Neural progenitor cell (in vitro differentiated cells): ENCODE data around the gene TMEM242. TPM values are rescaled to one million over a fixed set of nuclear protein-coding genes. Genes with fewer than 3 reads are reported as not detected.
"Not testable (repeated sequence)": the region's sequence is repeated elsewhere in the genome, so short reads cannot be mapped to it uniquely, and the experiment has no call there.

Experiments used
- DNase-seq: peaks from one replicate; pipeline ENCODE4 v3.0.0-alpha.2; 2016; ENCODE audit warnings: low spot score
- H2AFZ ChIP-seq: fragments of 200-600 bp; sonication (generic); replicated peaks from 2 replicates; pipeline ENCODE4 v1.6.1; 2016; ENCODE audit warnings: antibody characterized with exemption
- H3F3A ChIP-seq: fragments of 200-600 bp; sonication (generic); 2 replicates; pipeline ENCODE4 v1.6.1; 2016; ENCODE audit warnings: antibody characterized with exemption, low read depth
- H3K27ac ChIP-seq: fragments of 200-600 bp; sonication (generic); 2 replicates; pipeline ENCODE4 v1.5.1; 2016; ENCODE audit warnings: mild to moderate bottlenecking
- H3K27me3 ChIP-seq: fragments of 200-600 bp; sonication (generic); 2 replicates; pipeline ENCODE4 v1.6.1; 2016; ENCODE audit warnings: mild to moderate bottlenecking, moderate library complexity
- H3K36me3 ChIP-seq: fragments of 200-600 bp; sonication (generic); 2 replicates; pipeline ENCODE4 v1.5.1; 2016
- H3K4me1 ChIP-seq: fragments of 200-600 bp; sonication (generic); 2 replicates; pipeline ENCODE4 v1.6.1; 2016; ENCODE audit warnings: mixed run types
- H3K4me2 ChIP-seq: fragments of 200-600 bp; sonication (generic); 2 replicates; pipeline ENCODE4 v1.6.1; 2016
- H3K4me3 ChIP-seq: fragments of 200-600 bp; sonication (generic); 2 replicates; pipeline ENCODE4 v1.5.1; 2016
- H3K79me2 ChIP-seq: fragments of 200-600 bp; sonication (generic); 2 replicates; pipeline ENCODE4 v1.6.1; 2016; ENCODE audit warnings: low read depth
- H3K9ac ChIP-seq: fragments of 200-600 bp; sonication (generic); 2 replicates; pipeline ENCODE4 v1.6.1; 2016
- H3K9me3 ChIP-seq: fragments of 200-600 bp; sonication (generic); 2 replicates; pipeline ENCODE4 v1.5.1; 2016; ENCODE audit warnings: low read depth
- H4K20me1 ChIP-seq: fragments of 200-600 bp; sonication (generic); 2 replicates; pipeline ENCODE4 v1.6.1; 2016; ENCODE audit warnings: low read depth
- H3K27ac Mint-ChIP-seq: 3 replicates; pipeline ENCODE4 v1.8.0; 2021; ENCODE audit warnings: mixed read lengths
- H3K27me3 Mint-ChIP-seq: 2 replicates; pipeline ENCODE4 v1.8.0; 2022; ENCODE audit warnings: low read depth, mild to moderate bottlenecking, inconsistent platforms, moderate library complexity, mixed read lengths; ENCODE audit not compliant: insufficient read depth
- H3K36me3 Mint-ChIP-seq: 3 replicates; pipeline ENCODE4 v1.8.0; 2021; ENCODE audit warnings: mixed read lengths
- H3K4me1 Mint-ChIP-seq: 3 replicates; pipeline ENCODE4 v1.8.0; 2021; ENCODE audit warnings: mixed read lengths
- H3K4me3 Mint-ChIP-seq: 3 replicates; pipeline ENCODE4 v1.8.0; 2021; ENCODE audit warnings: mild to moderate bottlenecking, moderate library complexity, mixed read lengths
- H3K9me3 Mint-ChIP-seq: 3 replicates; pipeline ENCODE4 v1.8.0; 2020; ENCODE audit warnings: mixed read lengths
- CTCF ChIP-seq: fragments of 200-600 bp; sonication (generic); IDR thresholded peaks from 2 replicates; pipeline ENCODE4 v1.5.1; 2017; ENCODE audit warnings: antibody characterized with exemption, mild to moderate bottlenecking
- EZH2 ChIP-seq: fragments of 200-600 bp; sonication (generic); IDR thresholded peaks from 2 replicates; pipeline ENCODE4 v1.6.1; 2017; ENCODE audit warnings: antibody characterized with exemption, mild to moderate bottlenecking, moderate library complexity
- EZH2phosphoT487 ChIP-seq: fragments of 200-600 bp; sonication (generic); IDR thresholded peaks from 2 replicates; pipeline ENCODE4 v1.6.1; 2017; ENCODE audit warnings: antibody characterized with exemption
- total RNA-seq: library from RNA; depleted of rRNA; stranded (reverse); fragments of >200 nt; gene quantifications from 2 replicates; pipeline ENCODE4 v1.2.3, GENCODE V29; 2015; ENCODE audit warnings: low replicate concordance

The TMEM242 gene
- total RNA-seq, 1 donor from 2014 or later: 9.9 TPM

- Histone ChIP-seq H3K9ac (no peak overlapping the region), H2AFZ (no peak overlapping the region), H3F3A (peaks cover 8% of the 10 kb centered on the region), H3K79me2 (no peaks in the 10 kb centered on the region), H3K4me3 (no peak overlapping the region), H3K27me3 (no peaks in the 10 kb centered on the region), H3K27ac (no peak overlapping the region), H3K36me3 (no peaks in the 10 kb centered on the region), H3K9me3 (no peaks in the 10 kb centered on the region), H4K20me1 (peaks cover 10% of the 10 kb centered on the region), H3K4me1 (no peaks in the 10 kb centered on the region), H3K4me2 (no peak overlapping the region)
- DNase-seq: no peak
- TF ChIP-seq EZH2phosphoT487 (no peak), CTCF (no peak)
- Mint-ChIP-seq H3K27ac (no peak overlapping the region), H3K9me3 (no peaks in the 10 kb centered on the region), H3K36me3 (peaks cover 18% of the 10 kb centered on the region), H3K4me3 (no peak overlapping the region), H3K4me1 (peaks cover 5% of the 10 kb centered on the region), H3K27me3 (peaks cover 2% of the 10 kb centered on the region)
Measured at GRCh38 chr6:157312757-157313156, 10.6 kb downstream of the TMEM242 start.

GRCh38 chr6:157310693-157311092 is 12.6 kb downstream of the TMEM242 start:
- not testable (repeated sequence) for H3K4me3 Mint-ChIP-seq, H2AFZ ChIP-seq, H3K9ac ChIP-seq, H3K9me3 Mint-ChIP-seq, H3K79me2 ChIP-seq, H3K27ac Mint-ChIP-seq, H3K4me1 Mint-ChIP-seq, H3K27ac ChIP-seq, H3K9me3 ChIP-seq, H3K27me3 Mint-ChIP-seq, H3K27me3 ChIP-seq, DNase-seq, H3K4me3 ChIP-seq, H3F3A ChIP-seq, H3K36me3 ChIP-seq, H3K4me2 ChIP-seq, H3K4me1 ChIP-seq
- peaks cover 17% of the 10 kb centered on the region for H4K20me1 ChIP-seq
- peaks cover 15% of the 10 kb centered on the region for H3K36me3 Mint-ChIP-seq

- Histone ChIP-seq H4K20me1 (peaks cover 28% of the 10 kb centered on the region), H2AFZ (no peak overlapping the region), H3K27me3 (no peaks in the 10 kb centered on the region), H3K9ac (no peak overlapping the region), H3K27ac (no peak overlapping the region), H3K36me3 (no peaks in the 10 kb centered on the region), H3K4me3 (no peak overlapping the region), H3F3A (no peaks in the 10 kb centered on the region), H3K79me2 (no peaks in the 10 kb centered on the region), H3K4me1 (no peaks in the 10 kb centered on the region), H3K9me3 (no peaks in the 10 kb centered on the region), H3K4me2 (no peak overlapping the region)
- TF ChIP-seq EZH2 (no peak), EZH2phosphoT487 (no peak), CTCF (no peak)
- Mint-ChIP-seq H3K4me1 (peaks cover 5% of the 10 kb centered on the region), H3K4me3 (no peak overlapping the region), H3K9me3 (no peaks in the 10 kb centered on the region), H3K36me3 (peaks cover 10% of the 10 kb centered on the region), H3K27me3 (peaks cover 2% of the 10 kb centered on the region), H3K27ac (no peak overlapping the region)
- no peak for DNase-seq
Measured at GRCh38 chr6:157307661-157308060, 15.7 kb downstream of the TMEM242 start.

GRCh38 chr6:157305670-157306653 is 17.4 kb downstream of the TMEM242 start:
- Mint-ChIP-seq H3K27me3 (no peaks in the 10 kb centered on the region), H3K27ac (no peak overlapping the region), H3K4me3 (no peak overlapping the region), H3K36me3 (peaks cover 7% of the 10 kb centered on the region), H3K4me1 (peaks cover 5% of the 10 kb centered on the region), H3K9me3 (no peaks in the 10 kb centered on the region)
- H4K20me1 ChIP-seq: peaks cover 28% of the 10 kb centered on the region
- no peaks in the 10 kb centered on the region for H3F3A ChIP-seq
- no peak overlapping the region for H2AFZ ChIP-seq
- H3K27me3 ChIP-seq: no peaks in the 10 kb centered on the region
- no peak overlapping the region for H3K4me3 ChIP-seq
- no peak overlapping the region for H3K27ac ChIP-seq
- no peak for DNase-seq
- H3K79me2 ChIP-seq: no peaks in the 10 kb centered on the region
- no peak overlapping the region for H3K4me2 ChIP-seq
- H3K4me1 ChIP-seq: no peaks in the 10 kb centered on the region
- no peak overlapping the region for H3K9ac ChIP-seq
- H3K36me3 ChIP-seq: no peaks in the 10 kb centered on the region
- no peak for TF ChIP-seq EZH2phosphoT487
- TF ChIP-seq CTCF: no peak
- TF ChIP-seq EZH2: no peak
- H3K9me3 ChIP-seq: no peaks in the 10 kb centered on the region
